NCI-H2196 treated with DMSO at 0.1 percent for 48 hours (cell line): ENCODE data around the gene GRID1.

Experiments
- DNase-seq: peaks from one replicate; lab custom pipeline; 2025; ENCODE audit not compliant: unreplicated experiment; lab: John Stamatoyannopoulos, UW

Gene GRID1

GRCh38 chr10:86197166-86197790 is 169.3 kb downstream of the GRID1 start:
- no peak for DNase-seq

DNA sequence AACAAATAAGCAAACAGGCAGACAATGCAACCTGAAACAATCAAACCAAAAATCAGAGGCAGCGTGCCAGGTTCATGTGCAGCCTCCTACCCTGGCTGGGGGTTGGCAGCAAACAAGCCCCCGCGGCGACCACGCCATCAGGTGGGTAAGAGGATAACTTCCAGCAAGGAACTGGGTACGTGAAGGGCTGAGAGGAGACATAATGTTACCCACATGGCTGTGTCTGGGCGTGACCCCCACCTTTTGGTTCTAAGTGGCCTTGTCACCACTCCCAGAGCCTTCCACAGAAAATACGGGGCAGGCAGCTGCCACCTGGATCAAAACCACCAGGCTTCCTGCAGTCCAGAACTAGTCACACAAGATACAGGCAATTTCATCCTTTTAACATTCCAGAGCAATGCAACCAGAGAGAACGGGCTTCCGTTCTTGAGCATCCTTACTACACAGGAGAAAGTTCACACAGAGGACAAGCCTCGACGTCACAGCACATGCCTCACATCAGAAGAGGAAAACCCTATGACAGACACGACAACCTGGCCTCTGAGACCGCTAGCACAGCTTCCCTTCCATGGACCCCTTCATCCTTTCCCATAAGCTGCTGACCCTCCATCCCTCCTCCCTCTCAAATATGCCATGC is 171.0 kb downstream of the GRID1 start:
- no peak for DNase-seq

- DNase-seq, result no peak
Observed at GRCh38 chr10:86194684-86195083, 171.9 kb downstream of the GRID1 start.

- DNase-seq, result no peak
Observed at GRCh38 chr10:86193841-86194240, 172.8 kb downstream of the GRID1 start.

DNA sequence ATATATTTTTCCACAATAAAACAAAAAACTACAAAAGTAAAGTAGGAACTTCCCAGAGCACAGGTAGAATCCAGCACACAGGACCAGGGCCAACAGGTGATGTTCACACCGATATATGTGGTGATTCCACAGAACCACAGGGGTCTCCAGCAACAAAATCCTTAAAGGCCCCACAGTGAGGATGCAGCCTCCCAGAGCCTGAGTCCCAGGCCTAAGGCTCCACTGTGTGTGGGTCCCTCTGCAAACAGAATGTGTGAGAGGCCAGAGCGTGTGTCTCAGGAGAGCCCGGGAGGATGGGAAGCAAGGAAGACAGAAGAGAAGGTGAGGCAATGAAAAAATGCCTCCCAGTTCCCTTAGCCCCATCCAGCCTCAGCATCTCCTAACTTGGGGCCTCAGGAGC is 173.9 kb downstream of the GRID1 start:
- DNase-seq, result no peak

DNA sequence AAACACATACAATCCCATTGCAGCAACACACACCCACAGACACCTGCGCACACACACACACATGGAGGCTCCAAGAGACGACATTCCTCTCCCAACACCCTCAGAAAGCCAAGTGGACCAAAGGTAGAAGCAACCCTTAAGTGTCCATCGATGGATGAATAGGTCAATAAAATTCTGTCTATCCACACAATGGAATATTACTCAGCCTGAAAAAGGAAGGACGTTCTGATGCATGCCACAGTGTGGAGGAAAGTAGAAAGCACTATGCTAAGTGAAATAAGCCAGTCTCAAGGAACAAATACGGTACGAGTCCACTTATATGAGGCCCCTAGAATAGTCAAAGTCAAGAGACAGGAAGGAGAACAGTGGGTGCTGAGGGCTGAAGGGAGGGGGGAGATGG is 174.4 kb downstream of the GRID1 start:
- DNase-seq, result no peak

- DNase-seq, result no peak
Observed at GRCh38 chr10:86191686-86192085, 174.9 kb downstream of the GRID1 start.

GRCh38 chr10:86191166-86191565 is 175.4 kb downstream of the GRID1 start:
- DNase-seq, result no peak

DNA sequence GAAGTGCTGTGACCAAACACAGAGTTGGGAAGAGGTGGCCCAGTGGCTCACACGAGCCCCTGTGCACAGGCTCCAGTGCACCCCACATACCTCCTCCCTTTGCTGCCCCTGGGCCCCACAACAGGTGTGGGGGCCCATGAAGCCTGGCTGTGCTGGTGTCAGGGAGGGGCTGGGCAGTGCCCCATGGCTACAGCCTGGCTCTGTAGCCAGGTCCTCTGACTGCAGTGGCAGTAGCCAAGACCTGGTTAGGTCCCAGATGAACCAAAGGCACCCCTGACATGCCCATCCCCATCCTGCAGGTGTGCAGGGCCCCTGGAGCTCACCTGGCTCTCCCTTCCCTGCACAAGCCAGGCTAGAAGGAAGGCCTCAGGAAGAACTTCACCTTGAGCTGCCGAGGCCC is 176.3 kb downstream of the GRID1 start:
- no peak for DNase-seq

GRCh38 chr10:86189891-86190290 is 176.7 kb downstream of the GRID1 start:
- no peak for DNase-seq

- DNase-seq, result no peak
Observed at GRCh38 chr10:86188796-86189558, 177.6 kb downstream of the GRID1 start.

DNA sequence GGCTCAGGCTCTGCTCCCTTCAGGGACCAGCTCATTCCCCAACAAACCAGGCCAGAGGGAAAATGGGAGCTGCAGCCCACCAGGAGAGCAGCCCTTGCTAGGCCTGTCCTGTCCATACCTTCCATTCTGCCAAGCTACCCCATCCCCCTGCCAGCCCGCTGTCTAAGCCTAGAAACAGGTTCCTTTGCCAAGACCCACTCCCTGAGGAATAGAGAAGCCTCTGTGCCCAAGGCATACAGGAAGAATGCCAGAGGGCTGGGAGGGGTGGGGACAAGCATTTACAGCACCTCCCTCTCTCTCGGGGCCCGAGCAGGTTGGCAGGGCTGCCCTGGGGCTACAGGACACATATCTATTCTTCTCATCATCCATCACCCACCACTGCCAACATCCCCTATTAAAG is 178.3 kb downstream of the GRID1 start:
- DNase-seq, result no peak

DNA sequence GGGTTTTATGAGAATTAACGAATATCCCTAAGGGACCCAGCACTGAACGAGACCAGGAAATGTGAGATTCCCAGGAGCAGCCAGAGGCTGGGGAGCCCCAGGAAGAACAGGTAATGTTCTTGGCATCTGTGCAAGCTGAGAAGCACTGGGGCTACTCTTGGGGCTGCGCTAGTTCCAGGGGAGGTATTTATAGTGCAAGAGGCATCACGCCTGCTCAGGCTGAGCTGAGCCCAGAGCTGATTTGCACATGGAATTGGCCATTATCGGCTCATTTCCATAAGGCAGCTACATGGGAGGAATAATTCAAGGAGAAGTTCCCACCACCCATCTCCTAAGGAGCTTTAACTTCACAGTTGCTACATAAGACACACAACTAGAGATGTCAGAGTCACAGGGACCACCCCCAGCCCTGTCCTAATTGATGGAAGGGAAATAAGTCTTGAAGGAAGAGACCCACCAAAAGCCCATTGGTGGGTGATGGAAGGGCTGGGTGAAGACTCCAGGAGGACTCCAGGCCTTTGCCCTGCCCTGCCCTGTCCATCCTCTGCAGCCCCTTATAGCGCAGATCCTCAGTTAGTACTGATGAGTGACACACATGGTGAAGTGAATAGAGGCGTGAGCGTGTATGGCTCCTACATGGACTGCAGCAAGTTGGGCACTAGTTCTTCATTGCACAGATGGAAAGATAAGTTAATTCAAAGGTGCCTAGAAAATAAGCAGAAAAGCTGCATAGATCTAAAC is 178.9 kb downstream of the GRID1 start:
- no peak for DNase-seq

- DNase-seq, result no peak
Observed at GRCh38 chr10:86186633-86187032, 180.0 kb downstream of the GRID1 start.

- no peak for DNase-seq
Observed at GRCh38 chr10:86182595-86182994, 184.0 kb downstream of the GRID1 start.

- DNase-seq, result no peak
Observed at GRCh38 chr10:86182150-86182549, 184.4 kb downstream of the GRID1 start.

- no peak for DNase-seq
Observed at GRCh38 chr10:86180861-86181260, 185.7 kb downstream of the GRID1 start.

DNA sequence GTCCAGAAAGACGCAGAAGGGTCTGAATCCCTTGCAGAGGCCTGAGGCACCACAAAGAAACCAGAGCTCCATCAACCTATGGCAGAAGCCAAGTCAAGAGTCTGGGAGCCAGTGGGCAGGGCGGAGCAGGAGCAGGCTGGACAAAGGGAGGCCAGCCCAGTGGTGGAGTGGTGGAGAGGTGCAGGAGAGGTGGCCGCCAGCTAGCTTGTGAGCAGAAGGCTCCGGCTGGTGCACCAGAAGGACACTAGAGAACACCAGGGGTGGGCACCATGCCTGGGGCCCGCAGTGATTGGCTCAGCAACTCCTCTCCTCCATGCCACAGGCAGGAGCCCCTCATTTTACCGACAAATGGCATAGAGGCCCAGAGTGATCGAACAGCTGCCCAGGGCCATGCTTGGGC is 186.6 kb downstream of the GRID1 start:
- DNase-seq, result no peak

GRCh38 chr10:86179153-86179524 is 187.5 kb downstream of the GRID1 start:
- DNase-seq, result no peak

DNA sequence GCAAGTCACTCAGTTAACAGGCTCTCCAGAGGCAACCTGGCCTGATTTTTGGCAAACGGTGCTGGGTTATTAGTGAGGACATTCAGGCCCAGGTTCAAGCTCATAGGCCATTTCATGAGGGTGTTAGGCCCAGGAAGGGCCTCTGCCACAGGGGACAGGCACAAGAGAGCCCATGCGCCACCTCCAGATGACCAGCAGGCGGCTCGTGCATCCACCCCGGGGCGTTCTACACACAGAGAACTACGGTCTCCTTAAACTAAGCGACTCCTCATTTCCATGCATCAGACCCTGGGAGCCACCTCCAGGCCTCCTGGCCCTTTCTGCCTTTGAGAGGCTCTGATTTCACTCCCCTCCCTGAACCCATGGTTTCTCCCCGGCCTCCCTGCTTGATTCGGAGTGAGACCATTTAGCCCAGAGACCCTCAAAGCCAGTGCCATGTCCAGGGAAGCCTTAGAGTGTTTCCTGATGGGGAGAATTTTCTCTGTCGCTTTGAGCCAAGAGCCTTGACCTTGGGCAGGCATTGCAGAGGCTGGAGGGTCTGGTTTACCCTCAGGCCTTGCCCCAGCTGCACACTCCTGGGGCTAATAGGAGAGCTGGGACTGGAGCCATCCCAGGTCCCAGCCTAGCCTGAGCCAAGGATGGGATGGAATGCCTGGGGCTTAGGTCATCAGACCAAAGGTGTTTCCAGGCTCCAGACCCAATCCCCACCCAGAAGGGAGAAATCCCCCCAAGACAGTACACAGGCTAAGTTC is 188.0 kb downstream of the GRID1 start:
- DNase-seq, result no peak

GRCh38 chr10:86177537-86178155 is 188.9 kb downstream of the GRID1 start:
- DNase-seq, result no peak
